NCI-H2227 (cell line): ENCODE results near the gene UBE2E2.
A peak's percentile ranks its signal among the peaks of the same experiment; 100 is the strongest.

Experiments used
- DNase-seq: peaks from one replicate; lab custom pipeline; 2025; ENCODE audit not compliant: unreplicated experiment; lab: John Stamatoyannopoulos, UW

Gene UBE2E2

DNA sequence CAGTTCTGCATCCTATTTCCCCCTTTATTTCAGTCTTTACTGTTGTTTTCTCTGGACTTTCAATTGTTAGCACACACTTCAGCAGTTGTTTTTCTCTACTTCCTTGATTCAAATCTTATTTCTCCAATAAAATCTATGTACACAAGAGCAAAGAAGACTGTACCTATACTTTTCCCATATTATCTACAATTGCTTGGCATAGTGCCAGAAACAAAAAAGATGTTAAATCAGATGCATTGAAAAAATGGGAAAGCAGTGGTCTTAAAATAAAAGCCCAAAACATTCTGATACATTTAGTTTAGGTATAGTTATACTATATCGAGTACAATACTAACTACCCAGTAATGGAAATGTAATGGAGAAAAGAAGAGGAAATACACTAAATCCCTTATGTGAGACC, 265.1 kb downstream of the UBE2E2 start:
- DNase-seq = no peak

DNA sequence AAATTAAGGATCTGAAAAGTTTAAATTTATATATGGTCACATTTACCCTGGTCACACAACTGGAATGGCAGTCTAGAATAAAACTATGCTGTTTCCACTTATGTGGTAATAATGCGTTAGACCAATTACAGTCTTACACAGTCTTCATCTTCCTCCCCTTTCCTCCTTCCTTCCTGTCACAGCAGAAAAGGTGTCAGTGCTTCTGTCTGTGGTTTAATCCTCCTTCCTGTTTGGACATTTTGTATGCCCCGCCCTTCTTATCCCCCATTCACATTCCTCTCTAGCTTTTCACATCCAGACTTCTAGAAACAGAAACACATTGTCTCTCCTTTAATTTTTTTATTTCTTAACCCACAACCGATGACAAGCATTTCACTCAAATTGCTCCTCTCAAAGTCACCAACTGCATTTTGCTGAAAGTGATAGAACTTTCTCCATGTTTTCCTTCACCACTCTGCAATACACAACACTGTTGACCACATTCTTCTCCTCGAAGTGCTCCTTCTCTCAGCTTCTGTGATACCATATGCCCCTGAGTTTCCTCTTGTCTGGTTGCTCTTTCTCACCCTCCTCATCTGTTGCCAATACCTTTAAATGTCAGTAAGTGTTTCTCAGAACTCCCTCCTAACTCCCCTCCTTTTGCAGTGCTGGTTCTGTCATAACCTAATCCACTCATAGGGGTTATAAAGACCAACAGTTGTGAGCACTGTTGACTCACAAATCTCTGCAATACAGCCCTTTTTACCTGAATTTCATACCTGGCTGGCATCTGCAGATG, 271.6 kb downstream of the UBE2E2 start:
- no peak for DNase-seq

DNA sequence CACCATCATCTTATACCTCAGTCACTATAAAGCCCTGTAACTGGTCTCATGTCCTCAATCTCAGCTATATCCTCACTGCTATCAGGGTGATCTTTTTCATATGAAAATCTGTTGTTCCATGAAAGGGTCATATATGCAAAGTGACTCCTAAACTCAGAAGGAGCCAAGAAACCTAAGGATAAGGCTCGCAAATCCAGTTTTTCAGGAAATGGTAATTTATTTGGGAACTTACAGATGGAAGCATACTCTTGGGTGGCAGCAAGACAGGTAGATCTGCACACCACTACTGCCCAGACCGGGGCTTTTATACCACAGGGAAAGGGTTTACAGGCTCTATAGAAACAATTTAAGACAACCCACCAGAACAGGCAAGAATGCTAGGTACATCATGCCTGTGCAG, 272.3 kb downstream of the UBE2E2 start:
- DNase-seq = no peak

DNA sequence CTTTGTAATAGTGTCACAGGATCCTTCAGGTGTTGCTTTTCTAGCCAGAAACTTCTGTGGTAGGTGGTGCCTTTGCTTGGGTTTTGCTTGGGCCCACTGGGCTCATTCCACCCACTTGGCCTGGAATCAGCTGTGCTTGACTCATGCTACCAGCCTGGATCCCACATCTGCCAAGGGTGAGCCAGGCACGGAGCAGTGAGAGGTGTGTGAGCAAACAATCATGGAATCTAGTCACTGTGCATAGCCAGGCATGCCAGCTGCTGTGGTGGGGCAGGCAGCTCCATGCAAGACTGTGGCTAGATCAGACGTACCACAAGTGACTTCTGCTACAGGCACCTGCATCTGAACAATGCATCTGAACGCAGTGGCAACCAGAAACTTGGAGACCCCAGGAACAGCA, 275.9 kb downstream of the UBE2E2 start:
- DNase-seq = no peak

DNA sequence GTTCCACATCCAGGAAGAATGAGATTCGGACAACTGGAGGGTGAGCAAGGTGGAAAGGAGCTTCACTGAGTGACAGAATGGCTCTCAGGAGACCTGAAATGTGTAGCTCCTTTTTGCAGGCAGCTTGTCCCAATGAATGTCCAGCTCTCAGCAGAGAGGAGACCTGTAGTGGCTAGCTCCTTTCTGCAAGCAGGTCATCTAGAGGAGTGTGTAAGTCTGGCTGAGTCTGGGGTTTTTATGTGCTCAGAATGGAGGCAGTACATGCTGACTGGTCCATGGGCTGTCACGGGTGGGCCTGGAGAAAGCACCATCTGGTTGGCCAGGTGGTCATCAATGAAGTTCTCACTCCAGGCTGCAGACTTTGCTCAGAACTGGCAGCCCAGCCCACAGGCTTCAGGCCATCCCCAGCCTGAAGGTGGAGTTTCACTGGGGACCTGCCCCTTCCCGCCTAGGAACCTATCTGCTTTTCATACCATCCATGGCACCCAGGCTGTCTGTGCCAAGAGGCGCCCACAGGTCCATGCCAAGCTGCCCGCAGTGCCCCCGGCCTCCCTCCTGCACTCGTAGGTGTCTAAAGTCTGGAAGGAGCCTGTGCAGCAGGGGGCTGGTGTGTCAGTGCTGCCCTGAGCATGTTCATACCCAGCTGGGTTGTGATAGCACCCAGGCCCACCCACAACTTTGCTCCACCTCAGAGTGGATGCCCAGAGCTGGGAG, 276.6 kb downstream of the UBE2E2 start:
- no peak for DNase-seq

DNA sequence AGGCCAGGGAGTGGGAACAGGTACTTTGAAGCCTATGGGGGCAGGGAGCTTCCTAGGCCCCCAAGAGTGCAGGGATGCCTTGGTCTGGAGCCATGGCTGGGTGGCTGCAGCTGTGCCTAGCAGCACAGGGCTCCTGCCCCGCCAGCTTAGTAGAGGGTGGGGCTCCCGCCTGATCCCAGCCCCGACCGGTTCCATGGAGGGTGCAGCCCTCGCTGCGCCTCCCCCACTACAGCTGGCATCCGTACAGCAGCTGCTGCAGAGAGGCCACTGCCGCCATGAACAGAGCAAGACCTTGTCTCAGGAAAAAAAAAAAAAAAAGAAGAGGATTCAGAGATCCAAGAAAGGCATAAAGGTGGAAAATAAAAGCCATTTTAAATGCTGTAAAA, 277.2 kb downstream of the UBE2E2 start:
- DNase-seq = no peak

DNA sequence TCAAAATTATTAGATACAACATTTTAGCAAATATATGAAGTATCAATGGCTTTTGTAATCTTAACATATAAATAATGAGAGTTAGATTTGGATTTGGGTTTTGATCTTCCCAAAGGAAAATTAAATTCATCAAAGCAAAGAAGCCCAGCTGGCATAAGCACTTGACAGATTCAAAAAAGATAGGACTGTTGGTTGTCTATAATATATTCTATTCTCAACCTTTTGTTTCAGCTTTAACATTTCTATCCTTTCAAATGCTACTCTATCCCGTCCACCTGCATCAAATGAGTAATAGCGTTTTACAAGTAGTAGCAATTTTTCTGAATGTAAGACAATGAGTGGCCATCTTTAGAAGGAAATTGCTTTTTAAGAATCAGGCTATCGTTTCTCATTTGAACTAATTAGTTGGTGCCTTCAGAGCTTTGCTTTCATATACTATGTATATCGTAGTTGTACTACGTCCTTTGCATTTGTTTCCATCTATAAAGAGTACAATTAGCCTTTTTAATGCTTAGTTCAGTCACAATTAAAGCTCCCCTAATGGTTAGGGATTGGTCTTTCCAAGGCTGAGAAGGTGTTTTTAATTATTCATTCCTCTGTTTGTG, 278.0 kb downstream of the UBE2E2 start:
- no peak for DNase-seq

DNA sequence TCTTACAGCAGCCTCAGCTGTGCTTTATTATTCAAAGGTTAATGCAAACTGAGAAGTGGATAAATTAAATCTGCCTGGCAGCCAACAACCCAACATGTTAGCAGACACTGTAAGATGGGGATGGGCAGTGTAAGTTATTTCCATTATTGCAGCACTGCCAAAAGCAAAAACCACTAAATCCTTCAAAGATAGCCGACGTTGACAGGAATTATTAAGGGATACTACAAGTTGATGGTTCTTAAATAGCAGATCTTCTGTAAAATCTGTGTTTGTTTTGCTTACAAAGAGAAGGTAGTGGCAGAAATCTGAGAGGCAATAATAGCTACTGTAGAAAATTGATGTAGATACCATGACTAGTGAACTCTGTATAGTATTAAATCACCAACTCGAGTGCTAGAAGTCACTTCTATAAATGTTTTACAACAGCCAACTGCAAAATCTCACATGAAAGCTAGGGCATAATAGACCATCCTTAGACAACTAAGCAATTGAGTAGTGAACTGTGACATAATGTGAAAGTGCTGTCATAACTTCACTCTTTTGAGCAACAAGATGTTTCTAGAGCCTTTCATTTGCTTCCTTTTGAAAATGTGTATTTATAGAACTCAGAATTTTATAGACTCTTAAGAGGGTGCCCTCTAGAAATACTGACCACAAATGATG, 278.6 kb downstream of the UBE2E2 start:
- peak; percentile 67 for DNase-seq

DNA sequence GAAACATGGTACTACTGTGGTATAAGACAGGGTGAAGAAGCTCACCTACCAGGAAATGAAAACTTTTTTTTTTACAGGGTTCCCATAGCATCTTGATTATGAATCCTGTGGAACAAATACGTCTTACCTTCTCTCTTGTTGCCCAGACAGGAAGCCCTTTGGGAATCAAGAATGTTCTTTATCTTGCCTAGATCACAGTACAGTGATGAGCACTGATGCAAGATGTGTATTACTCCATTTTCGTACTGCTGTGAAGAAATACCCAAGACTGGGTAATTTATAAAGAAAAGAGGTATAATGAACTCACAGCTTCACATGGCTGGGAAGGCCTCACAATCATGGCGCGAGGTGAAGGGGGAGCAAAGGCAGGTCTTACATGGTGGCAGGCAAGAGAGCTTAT, 281.3 kb downstream of the UBE2E2 start:
- DNase-seq = no peak

DNA sequence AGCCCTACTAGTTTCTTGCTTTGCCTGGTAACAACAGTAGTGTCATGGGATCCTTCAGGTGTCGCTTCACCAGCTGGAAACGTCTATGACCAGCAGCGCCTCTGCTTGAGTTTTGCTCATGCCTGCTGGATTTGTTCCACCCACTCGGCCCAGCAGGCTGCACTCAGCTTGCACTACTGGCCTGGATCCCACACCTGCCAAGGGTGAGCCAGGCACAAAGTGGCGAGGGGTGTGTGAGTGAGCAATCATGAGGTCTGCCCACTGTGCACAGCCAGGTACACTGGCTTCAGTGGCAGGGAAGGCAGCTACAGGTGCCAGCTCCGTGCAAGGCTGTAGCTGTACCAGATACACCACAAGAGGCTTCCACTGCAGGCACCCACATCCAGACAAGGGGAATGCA, 282.8 kb downstream of the UBE2E2 start:
- no peak for DNase-seq

DNA sequence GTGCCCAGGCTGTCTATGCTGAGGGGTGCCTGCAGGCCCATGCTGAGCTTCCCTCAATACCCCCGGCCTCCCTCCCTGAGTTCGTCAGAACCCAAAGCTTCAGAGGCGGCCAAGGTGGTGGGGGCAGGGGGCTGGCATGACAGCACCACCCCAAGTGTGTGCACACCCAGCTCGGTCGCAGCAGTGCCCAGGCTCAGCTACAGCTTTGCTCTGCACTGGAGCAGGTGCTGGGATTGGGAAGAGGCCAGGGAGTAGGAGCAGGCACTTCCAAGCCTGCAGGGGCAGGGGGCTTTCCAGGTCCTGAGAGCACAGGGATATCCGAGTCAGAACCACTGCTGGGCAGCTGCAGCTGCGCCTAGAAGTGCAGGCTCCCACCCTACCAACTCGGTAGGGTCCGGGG, 283.9 kb downstream of the UBE2E2 start:
- no peak for DNase-seq

DNA sequence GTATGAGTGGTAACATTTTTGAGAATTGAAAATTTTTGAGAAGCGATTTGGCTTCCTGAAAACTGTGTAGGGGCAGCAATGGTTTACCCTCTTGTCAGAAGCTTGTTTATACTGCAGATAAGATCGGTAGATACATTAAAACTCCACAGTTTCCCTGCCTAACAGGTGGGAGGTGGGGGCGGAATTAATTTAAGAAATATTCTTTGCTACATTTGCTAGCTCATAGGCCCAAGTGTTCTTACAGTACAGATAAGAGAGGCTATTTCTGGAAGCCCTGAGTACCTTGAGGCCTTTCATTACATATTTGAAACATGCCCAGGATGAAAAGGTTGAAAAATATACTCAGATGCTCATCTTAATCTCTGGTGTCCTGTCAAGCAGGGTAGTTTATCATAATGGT, 285.5 kb downstream of the UBE2E2 start:
- no peak for DNase-seq

DNA sequence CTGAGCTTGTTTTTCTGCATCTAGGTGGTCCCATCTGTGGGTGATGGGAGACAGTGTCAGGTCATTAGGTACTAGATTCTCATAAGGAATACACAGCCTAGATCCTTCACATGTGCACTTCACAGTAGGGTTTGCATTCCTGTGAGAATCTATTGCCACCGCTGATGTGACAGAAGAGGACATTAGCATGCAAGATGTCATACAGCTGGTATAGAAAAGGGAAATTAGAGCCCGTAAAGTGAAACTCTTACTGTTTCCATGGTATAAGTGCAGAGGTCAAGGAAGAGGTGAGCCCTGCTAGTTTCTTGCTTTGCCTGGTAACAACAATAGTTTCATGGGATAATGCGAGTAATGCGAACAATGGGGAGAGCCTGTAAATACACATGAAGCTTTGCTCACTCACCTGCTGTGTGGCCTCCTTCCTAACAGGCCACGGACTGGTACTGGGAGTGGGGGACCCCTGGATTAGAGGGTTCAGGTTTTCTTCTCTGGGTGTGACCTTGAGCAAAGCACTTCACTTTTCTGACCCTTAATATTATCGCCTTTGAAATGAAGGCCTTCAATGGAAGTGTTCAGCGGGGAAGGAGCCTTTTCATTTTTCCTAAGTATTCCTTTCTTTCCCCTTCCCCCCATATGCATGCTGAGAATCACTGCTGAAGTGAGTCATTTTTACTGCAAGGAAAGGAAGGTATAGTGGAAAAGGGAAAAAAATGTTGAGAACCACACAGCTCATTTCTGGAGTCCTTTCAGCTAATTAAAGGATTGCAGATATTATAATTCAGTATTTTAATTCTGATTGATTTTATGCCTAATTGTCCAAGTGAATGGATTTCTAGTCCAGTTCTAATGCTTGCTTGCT, 286.4 kb downstream of the UBE2E2 start:
- no peak for DNase-seq

DNA sequence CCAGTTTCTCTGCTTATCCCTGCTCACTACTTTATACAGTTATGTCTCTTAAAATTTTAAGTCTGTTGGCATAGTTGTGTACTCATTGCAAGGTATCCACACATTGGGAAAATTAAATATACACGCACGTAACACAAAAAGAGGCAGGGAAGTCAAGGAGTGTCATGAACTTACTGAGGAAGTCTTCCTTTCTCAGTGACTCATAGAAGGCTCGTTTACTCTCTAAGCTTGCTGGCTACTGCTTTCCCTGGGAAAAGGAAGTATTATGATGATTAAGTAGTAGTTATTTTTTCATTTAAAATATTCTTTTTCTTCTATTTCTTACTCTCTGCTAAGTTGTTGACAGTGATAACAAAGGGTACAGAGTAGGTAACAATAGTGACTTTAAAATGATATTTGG, 287.3 kb downstream of the UBE2E2 start:
- DNase-seq = no peak

DNA sequence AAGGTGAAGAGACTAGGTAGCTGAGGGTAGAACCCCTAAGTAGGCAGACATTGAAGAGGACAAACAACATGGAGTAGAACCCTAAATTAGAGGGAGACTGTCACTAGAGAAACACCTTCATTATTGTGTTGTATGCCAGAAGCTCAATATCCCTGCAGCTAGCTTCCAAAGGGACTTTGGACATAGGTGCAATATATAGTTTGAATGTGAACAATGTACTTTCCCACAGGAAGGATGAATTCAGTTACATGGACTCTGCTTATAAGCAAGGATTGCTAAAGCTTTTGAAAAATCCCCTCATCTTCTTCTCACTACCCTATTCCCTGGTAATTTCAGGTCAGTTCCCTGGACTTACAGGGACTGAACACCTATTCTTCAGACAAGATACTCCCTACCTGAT, 288.9 kb downstream of the UBE2E2 start:
- no peak for DNase-seq

DNA sequence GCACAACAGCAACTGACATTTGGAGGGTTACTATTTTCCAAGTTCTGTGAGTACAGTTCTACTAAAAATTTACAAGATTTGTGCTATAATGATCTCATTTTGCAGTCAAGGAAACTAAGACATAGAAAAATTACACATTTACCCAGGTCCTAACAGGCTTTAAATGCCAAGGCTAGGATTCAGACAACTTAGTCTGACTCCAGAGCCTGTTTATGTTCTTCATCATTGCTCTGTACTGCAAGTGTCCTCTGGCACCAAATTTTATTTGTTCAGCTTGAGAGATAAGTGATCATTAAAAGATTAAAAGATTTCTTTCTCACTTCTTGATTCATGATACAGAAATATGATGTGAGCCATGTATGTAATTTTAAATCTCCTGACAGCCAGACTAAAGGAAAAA, 290.8 kb downstream of the UBE2E2 start:
- DNase-seq = no peak

DNA sequence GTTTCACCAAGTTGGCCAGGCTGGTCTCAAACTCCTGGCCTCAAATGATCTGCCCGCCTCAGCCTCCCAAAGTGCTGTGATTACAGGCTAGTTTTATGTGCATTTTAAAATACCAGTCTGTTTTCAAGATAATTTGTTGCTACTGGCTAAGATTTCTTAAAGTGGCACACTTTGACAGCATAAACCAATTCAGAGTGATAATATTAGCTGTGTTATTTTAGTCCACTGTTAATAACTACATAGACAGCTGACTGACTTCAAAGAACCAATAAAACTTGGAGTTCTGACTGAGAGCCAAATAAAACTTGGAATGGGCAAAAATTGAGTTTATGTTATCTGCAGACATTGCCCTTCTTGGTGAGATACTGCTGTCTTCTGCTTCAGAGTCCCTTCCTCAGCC, 291.8 kb downstream of the UBE2E2 start:
- DNase-seq = no peak

DNA sequence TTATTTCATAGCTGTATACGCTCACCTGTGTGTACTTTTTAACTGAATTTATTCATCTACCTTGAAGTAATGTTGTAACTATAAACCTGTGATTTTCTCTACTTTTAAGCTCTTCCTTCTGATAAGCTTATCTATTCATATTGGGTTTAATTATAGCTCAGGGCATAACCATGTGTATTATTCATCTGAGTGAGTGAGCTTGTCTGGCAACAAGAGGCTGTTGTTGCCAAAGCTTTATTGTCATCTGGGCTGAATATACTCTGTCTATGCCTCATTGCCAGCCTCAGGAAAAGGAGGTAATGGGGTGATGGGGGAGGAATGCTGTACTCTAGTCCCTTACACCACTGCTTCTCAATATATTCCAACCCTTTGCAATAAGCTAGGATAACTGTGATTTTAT, 292.4 kb downstream of the UBE2E2 start:
- DNase-seq = no peak

DNA sequence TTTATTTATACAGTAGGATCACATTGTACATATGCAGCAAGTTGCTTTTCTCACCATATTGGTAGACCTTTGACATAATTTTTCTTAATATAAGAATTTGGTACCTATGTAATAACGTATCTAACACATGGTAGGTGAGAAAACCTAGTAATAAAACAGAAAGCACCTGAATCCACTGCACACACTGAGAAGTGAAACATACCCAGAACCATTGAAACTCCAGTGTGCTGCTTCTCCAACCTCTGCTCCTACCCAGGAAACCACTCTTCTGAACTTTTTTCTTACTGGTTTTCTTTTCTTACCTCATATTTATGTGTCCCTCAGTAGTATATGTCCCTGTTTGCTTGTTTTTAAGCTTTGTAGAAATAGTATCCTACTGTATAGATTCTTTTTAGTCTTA, 293.0 kb downstream of the UBE2E2 start:
- no peak for DNase-seq

DNA sequence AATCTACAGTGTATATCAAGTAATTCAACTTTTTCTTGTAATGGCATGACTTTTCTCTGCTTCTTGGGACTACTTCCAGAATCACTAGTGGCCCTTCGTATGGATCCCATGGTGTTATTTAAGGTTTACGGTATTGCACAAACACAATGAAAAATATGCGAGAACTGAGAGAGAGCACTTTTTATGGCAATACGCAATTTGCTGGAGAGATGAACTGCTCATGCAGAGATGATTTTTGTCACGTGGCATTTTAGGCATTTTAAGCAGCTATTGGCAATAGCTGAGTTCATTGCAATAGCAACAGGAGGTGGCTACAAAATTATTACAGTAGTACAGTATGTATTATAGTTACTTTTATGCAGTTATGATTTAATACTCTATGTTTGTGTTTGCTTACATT, 294.0 kb downstream of the UBE2E2 start:
- no peak for DNase-seq

DNA sequence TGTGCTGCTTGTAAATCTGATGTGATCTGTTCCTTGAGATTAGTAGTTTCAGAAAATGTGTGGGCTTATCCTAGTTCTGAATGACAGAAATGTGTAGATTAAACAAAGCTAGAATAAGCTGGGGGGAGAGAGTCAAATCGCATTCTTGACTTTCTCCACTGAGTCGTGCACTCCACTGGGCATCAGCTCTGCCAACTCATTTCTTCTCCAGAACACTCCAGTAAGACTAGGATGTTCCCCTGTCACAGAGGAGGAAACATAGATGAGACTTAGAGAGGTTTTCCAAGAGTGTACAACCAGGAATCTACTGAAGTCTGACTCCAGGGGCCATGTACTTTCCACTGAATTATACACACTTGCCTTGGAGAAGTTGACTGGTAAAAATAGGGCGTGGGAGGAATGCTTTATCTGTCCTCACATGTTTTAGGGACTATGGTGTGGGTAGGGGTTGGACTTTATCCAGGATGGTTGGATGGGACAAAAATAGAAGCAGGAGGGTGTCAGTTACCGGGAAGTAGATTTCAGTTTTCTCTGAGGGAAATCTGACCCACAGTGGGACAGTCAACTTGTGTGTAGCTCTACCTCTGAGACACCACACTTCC, 298.2 kb downstream of the UBE2E2 start:
- DNase-seq = no peak
